GM23248 (cell line): ENCODE data around the gene LCN9. TPM values are rescaled to one million over a fixed set of nuclear protein-coding genes. Genes with fewer than 3 reads are reported as not detected.

Source experiments
- DNase-seq: peaks from one replicate; pipeline ENCODE4 v3.0.0-alpha.2; 2015
- H2AFZ ChIP-seq: fragments of 200-600 bp; sonication (generic); 2 replicates; pipeline ENCODE4 v1.6.1; 2016; ENCODE audit warnings: antibody characterized with exemption
- H3F3A ChIP-seq: fragments of 200-600 bp; sonication (generic); 2 replicates; pipeline ENCODE4 v1.6.1; 2016; ENCODE audit warnings: mild to moderate bottlenecking, antibody characterized with exemption, mixed run types; ENCODE audit not compliant: insufficient read depth
- H3K27ac ChIP-seq: fragments of 200-600 bp; sonication (generic); 2 replicates; pipeline ENCODE4 v1.5.1; 2016; ENCODE audit warnings: mild to moderate bottlenecking
- H3K27me3 ChIP-seq: fragments of 200-600 bp; sonication (generic); replicated peaks from 2 replicates; pipeline ENCODE4 v1.6.1; 2016; ENCODE audit warnings: mild to moderate bottlenecking; ENCODE audit not compliant: insufficient read depth
- H3K36me3 ChIP-seq: fragments of 200-600 bp; sonication (generic); 2 replicates; pipeline ENCODE4 v1.6.1; 2016; ENCODE audit warnings: low read depth, mild to moderate bottlenecking
- H3K4me1 ChIP-seq: fragments of 200-600 bp; sonication (generic); 2 replicates; pipeline ENCODE4 v1.6.1; 2016; ENCODE audit warnings: mild to moderate bottlenecking; ENCODE audit not compliant: insufficient read depth
- H3K4me2 ChIP-seq: fragments of 200-600 bp; sonication (generic); one replicate; pipeline ENCODE4 v1.6.1; 2016; ENCODE audit warnings: mild to moderate bottlenecking; ENCODE audit not compliant: unreplicated experiment
- H3K4me3 ChIP-seq: fragments of 200-600 bp; sonication (generic); 2 replicates; pipeline ENCODE4 v1.5.1; 2016; ENCODE audit warnings: mild to moderate bottlenecking
- H3K79me2 ChIP-seq: fragments of 200-600 bp; sonication (generic); 2 replicates; pipeline ENCODE4 v1.6.1; 2016; ENCODE audit warnings: mild to moderate bottlenecking; ENCODE audit not compliant: insufficient read depth
- H3K9ac ChIP-seq: fragments of 200-600 bp; sonication (generic); 2 replicates; pipeline ENCODE4 v1.6.1; 2016; ENCODE audit warnings: mild to moderate bottlenecking
- H3K9me2 ChIP-seq: fragments of 200-600 bp; sonication (generic); 2 replicates; pipeline ENCODE4 v1.6.1; 2016; ENCODE audit warnings: mixed run types, mild to moderate bottlenecking, moderate library complexity; ENCODE audit not compliant: insufficient read depth
- H3K9me3 ChIP-seq: fragments of 200-600 bp; sonication (generic); one replicate; pipeline ENCODE4 v1.6.1; 2017; ENCODE audit warnings: low read depth
- H4K20me1 ChIP-seq: fragments of 200-600 bp; sonication (generic); 2 replicates; pipeline ENCODE4 v1.6.0; 2016; ENCODE audit not compliant: insufficient read depth
- EZH2 ChIP-seq: fragments of 200-600 bp; sonication (generic); IDR thresholded peaks from 2 replicates; pipeline ENCODE4 v1.6.1; 2018; ENCODE audit warnings: antibody characterized with exemption, mild to moderate bottlenecking; ENCODE audit not compliant: insufficient read depth, poor library complexity, severe bottlenecking
- EZH2phosphoT487 ChIP-seq: fragments of 200-600 bp; sonication (generic); IDR thresholded peaks from 2 replicates; pipeline ENCODE4 v1.6.1; 2018; ENCODE audit warnings: antibody characterized with exemption, moderate library complexity, mild to moderate bottlenecking, low read depth; ENCODE audit not compliant: insufficient read depth
- WGBS, 2 experiments: methylation state at CpG; one replicate each; pipeline ENCODE4 v1.1.6; 2015 to 2017; ENCODE audit warnings: low lambda C conversion rate in 2 of 2, low coverage in 1 of 2; ENCODE audit errors: missing lambda C conversion rate in 2 of 2; 5-methylcytosine and 5-hydroxymethylcytosine counted together
- in situ Hi-C: fragments of 300-500 bp; cut with MboI; formaldehyde crosslinking; loops from 2 replicates; pipeline ENCODE4 v1.15.0; 2020
- polyA plus RNA-seq: library from polyadenylated mRNA; unstranded; fragments of >200 nt; fragmentation: Nextera tagmentation; extraction: Ambion mirVana; gene quantifications from 2 replicates; pipeline ENCODE4 v1.2.1, GENCODE V29; 2016
- total RNA-seq: library from RNA; depleted of rRNA; stranded (reverse); fragments of >200 nt; shearing (Covaris generic); gene quantifications from 2 replicates; pipeline ENCODE4 v1.2.3, GENCODE V29; 2014

The LCN9 gene
- total and polyA plus RNA-seq, 2 experiments from 2014 or later, result not detected

DNA sequence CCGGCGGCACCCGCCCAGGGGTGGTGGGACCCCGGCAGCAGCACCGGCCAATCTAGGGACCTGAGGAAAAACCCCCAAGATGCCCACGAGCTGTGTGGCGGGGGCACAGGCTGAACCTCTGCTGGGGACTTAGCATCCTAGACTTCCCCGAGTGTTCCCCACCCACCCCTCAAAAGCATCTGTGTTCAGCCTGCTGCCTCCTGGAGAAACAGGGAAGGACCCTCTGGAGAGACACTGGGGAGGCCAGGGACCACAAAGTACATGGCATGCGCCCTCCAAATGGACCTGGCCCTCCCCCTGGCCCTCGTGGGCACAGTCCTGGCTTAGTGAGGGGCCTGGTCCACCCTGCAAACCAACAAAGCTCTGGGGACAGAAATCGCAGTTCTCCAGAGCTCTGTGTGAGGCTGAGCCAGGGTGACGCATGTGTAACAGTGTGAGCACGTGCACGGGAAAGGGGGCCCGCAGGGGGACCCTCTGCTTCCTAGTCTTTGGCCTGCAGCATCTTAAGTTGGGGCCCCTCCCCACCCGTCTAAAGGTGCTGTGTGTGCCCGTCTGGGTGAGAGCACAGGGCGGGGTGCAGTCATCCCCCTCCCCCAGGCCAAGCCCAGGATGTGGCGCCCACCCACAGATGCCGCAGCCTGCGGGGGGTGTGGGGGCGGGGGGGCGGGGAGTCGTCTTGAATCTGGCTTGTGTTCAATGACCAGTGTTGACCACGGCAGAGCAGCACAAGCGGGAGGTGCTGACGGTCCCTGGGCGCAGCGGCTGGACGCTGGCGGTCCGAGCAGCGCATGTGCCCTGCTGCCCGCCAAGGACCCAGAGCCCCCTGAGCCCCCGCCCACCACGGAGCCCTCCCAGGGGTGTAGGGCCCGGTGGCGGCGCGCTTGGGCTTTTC lies 38.2 kb downstream of the LCN9 start:
- no peaks in the 10 kb centered on the region for H3F3A ChIP-seq
- H2AFZ ChIP-seq, result no peak overlapping the region
- no peaks in the 10 kb centered on the region for H3K36me3 ChIP-seq
- H3K27me3 ChIP-seq, result peaks cover 12% of the 10 kb centered on the region; the same call in 1 of the 2 replicates
- H3K9ac ChIP-seq, result no peak overlapping the region
- in situ Hi-C loops, result no loop called here
- H3K4me1 ChIP-seq, result no peaks in the 10 kb centered on the region
- no peak overlapping the region for H3K27ac ChIP-seq
- WGBS, 2 experiments, result 9 to 12% methylated on average over 20 to 26 of the region's 40 CpGs
- H3K9me3 ChIP-seq, result no peaks in the 10 kb centered on the region
- H3K9me2 ChIP-seq, result no peaks in the 10 kb centered on the region
- peak overlapping the region; percentile 49 for H3K4me2 ChIP-seq
- TF ChIP-seq EZH2phosphoT487, result no peak
- TF ChIP-seq EZH2, result no peak
- no peaks in the 10 kb centered on the region for H4K20me1 ChIP-seq
- DNase-seq, result peak; percentile 26
- no peak overlapping the region for H3K4me3 ChIP-seq
- H3K79me2 ChIP-seq, result no peaks in the 10 kb centered on the region

DNA sequence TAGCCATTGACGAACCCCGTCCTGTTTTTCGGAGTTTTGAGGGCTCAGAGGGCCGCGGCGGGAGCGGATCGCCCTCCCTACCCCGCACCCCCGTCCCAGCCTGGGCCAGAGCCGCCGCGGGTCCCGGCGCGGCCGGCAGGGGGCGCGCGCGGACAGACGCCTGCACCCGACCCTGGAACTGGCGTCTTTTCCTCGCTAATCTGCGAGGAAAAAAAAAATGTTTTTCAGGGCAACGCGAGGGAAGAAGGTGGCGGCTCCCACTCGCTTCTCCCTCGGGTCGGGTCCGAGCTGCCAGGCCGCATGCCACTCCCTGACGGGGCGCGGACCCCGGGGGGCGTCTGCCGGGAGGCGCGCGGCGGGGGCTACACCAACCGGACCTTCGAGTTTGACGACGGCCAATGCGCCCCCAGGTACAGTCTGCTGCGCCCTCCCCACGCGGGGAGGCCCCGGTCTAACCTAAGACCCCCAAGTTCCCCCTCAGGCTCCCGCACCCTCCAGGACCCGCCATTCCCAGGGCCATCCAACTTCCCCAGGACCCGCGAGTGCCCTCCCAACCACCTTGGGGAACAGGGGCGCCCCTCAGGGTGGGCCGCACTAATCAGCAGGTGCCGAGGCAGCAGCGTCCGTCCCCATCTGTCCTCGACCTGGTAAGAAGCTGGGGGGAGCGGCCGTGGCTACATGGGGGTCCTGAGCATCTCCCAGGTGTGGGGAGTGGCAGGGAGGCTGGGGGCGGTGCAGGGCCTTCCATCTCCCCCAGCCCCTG lies 39.0 kb downstream of the LCN9 start, which contains the start of gene KCNT1:
TSS of gene KCNT1 (plus strand) at position 227 of the 763 bp plus-strand sequence. CDS start at position 301, 74 bp downstream.
- WGBS, 2 experiments, result 15% methylated on average over 44 to 66 of the region's 66 CpGs
- no peaks in the 10 kb centered on the region for H3K9me2 ChIP-seq
- no peaks in the 10 kb centered on the region for H3F3A ChIP-seq
- no peak within 1 kb of the TSS for H3K27ac ChIP-seq
- no peak within 1 kb of the TSS for H3K9ac ChIP-seq
- DNase-seq, result peak; percentile 69
- peaks cover 12% of the 10 kb centered on the region; the same call in 1 of the 2 replicates for H3K27me3 ChIP-seq
- H3K79me2 ChIP-seq, result no peaks in the 10 kb centered on the region
- no peak within 1 kb of the TSS for H2AFZ ChIP-seq
- H3K36me3 ChIP-seq, result no peaks in the 10 kb centered on the region
- H3K4me3 ChIP-seq, result no peak within 1 kb of the TSS
- peak within 1 kb of the TSS; percentile 49 for H3K4me2 ChIP-seq
- no peaks in the 10 kb centered on the region for H3K9me3 ChIP-seq
- H3K4me1 ChIP-seq, result no peaks in the 10 kb centered on the region
- no peak for TF ChIP-seq EZH2
- TF ChIP-seq EZH2phosphoT487, result no peak
- no peaks in the 10 kb centered on the region for H4K20me1 ChIP-seq
- in situ Hi-C loops, result no loop called here

DNA sequence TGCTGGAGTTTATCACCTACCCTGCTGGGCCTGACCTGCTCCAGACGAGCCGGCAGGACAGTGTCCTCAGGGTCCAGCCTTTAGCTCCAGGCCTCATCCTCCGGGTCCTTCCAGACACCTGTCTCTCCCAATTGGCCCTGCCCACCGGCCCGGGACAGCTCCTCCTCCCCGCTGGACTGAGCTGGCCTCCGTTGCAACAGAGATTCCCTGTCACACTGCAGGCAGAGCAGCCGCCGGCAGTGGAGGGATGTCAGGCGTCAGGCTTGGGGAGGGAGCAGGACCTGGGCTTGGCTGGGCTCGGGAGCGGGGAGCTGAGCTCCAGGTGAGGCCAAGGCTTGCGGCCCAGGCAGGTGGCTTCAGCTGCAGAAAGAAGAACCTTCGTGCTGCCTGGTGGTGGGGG lies 40.6 kb downstream of the LCN9 start:
- no peaks in the 10 kb centered on the region for H4K20me1 ChIP-seq
- no peak overlapping the region for H2AFZ ChIP-seq
- H3F3A ChIP-seq, result no peaks in the 10 kb centered on the region
- in situ Hi-C loops, result no loop called here
- DNase-seq, result peak; percentile 40
- no peaks in the 10 kb centered on the region for H3K36me3 ChIP-seq
- no peak overlapping the region for H3K9ac ChIP-seq
- H3K27ac ChIP-seq, result no peak overlapping the region
- H3K9me3 ChIP-seq, result no peaks in the 10 kb centered on the region
- WGBS, 2 experiments, result 4 to 5% methylated on average over 12 to 14 of the region's 14 CpGs
- no peaks in the 10 kb centered on the region for H3K4me1 ChIP-seq
- no peak for TF ChIP-seq EZH2phosphoT487
- TF ChIP-seq EZH2, result no peak
- H3K79me2 ChIP-seq, result no peaks in the 10 kb centered on the region
- peaks cover 12% of the 10 kb centered on the region; the same call in 1 of the 2 replicates for H3K27me3 ChIP-seq
- no peak overlapping the region for H3K4me3 ChIP-seq
- no peak overlapping the region for H3K4me2 ChIP-seq
- no peaks in the 10 kb centered on the region for H3K9me2 ChIP-seq

DNA sequence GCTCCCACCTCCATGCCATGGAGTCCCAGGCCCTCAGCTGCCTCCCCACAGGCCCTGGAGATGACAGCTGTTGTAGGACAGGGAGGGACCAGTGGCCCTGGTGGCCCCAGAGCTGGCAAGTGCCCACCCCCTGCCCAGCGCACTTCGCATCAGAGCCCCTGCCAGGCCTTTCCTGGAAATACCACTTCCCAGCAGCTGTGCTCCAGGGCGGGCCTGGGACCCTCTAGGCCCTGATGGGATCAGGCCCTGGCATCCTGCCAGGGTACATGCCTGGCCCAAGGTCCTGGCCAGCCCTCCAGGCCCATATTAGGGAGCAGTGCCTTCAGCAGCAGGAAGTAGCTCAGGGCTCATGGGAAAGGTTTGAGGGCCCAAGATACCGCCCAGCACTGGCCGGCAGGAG lies 41.4 kb downstream of the LCN9 start:
- whole genome bisulfite sequencing, 2 experiments, result 65 to 68% methylated on average over 5 of the region's 5 CpGs
- H3K9me3 ChIP-seq, result no peaks in the 10 kb centered on the region
- no peaks in the 10 kb centered on the region for H4K20me1 ChIP-seq
- no peak overlapping the region for H3K4me3 ChIP-seq
- H3K4me1 ChIP-seq, result no peaks in the 10 kb centered on the region
- no peak for TF ChIP-seq EZH2phosphoT487
- TF ChIP-seq EZH2, result no peak
- DNase-seq, result peak; percentile 17
- H2AFZ ChIP-seq, result no peak overlapping the region
- no peak overlapping the region for H3K27ac ChIP-seq
- no peaks in the 10 kb centered on the region for H3K79me2 ChIP-seq
- H3K9me2 ChIP-seq, result no peaks in the 10 kb centered on the region
- no peaks in the 10 kb centered on the region for H3K36me3 ChIP-seq
- in situ Hi-C loops, result no loop called here
- no peak overlapping the region for H3K9ac ChIP-seq
- H3K27me3 ChIP-seq, result peaks cover 12% of the 10 kb centered on the region; the same call in 1 of the 2 replicates
- no peak overlapping the region for H3K4me2 ChIP-seq
- no peaks in the 10 kb centered on the region for H3F3A ChIP-seq
